DMS79 (cell line): Measurements from ENCODE around the gene STOML1.
"Not testable (repeated sequence)": the region's sequence is repeated elsewhere in the genome, so short reads cannot be mapped to it uniquely, and the experiment has no call there.

ENCODE experiments used
- DNase-seq: peaks from one replicate; lab custom pipeline; 2025; lab: John Stamatoyannopoulos, UW

STOML1 gene

GRCh38 chr15:73960472-73961070 is 31.5 kb downstream of the STOML1 start:
- not testable (repeated sequence) for DNase-seq

- DNase-seq = no peak
Observed at GRCh38 chr15:73959801-73960200, 32.3 kb downstream of the STOML1 start.

GRCh38 chr15:73959012-73959581 is 33.0 kb downstream of the STOML1 start:
- DNase-seq = no peak

GRCh38 chr15:73957785-73958184 is 34.3 kb downstream of the STOML1 start:
- DNase-seq = no peak

GRCh38 chr15:73957276-73957675 is 34.8 kb downstream of the STOML1 start:
- no peak for DNase-seq

GRCh38 chr15:73956743-73957135 is 35.4 kb downstream of the STOML1 start:
- DNase-seq = no peak

- DNase-seq = no peak
Observed at GRCh38 chr15:73955861-73956742, 36.0 kb downstream of the STOML1 start.

GRCh38 chr15:73955326-73955725 is 36.8 kb downstream of the STOML1 start:
- DNase-seq = no peak

GRCh38 chr15:73954188-73955145 is 37.6 kb downstream of the STOML1 start:
- no peak for DNase-seq

GRCh38 chr15:73952913-73953750 is 39.0 kb downstream of the STOML1 start:
- no peak for DNase-seq

GRCh38 chr15:73952171-73952912 is 39.8 kb downstream of the STOML1 start:
- no peak for DNase-seq

- no peak for DNase-seq
Observed at GRCh38 chr15:73951601-73952000, 40.5 kb downstream of the STOML1 start.

GRCh38 chr15:73950831-73951561 is 41.1 kb downstream of the STOML1 start:
- DNase-seq = peak; percentile 54

GRCh38 chr15:73950479-73950830 is 41.6 kb downstream of the STOML1 start:
- no peak for DNase-seq

- no peak for DNase-seq
Observed at GRCh38 chr15:73949496-73949895, 42.6 kb downstream of the STOML1 start.

- DNase-seq = no peak
Observed at GRCh38 chr15:73948982-73949381, 43.1 kb downstream of the STOML1 start.

- no peak for DNase-seq
Observed at GRCh38 chr15:73948396-73948795, 43.7 kb downstream of the STOML1 start.

- DNase-seq = no peak
Observed at GRCh38 chr15:73947651-73948050, 44.4 kb downstream of the STOML1 start.

- no peak for DNase-seq
Observed at GRCh38 chr15:73946795-73947370, 45.2 kb downstream of the STOML1 start.
